GM21576 (cell line): ENCODE results near the gene SHC3.
"Not testable (repeated sequence)": the region's sequence is repeated elsewhere in the genome, so short reads cannot be mapped to it uniquely, and the experiment has no call there.

Experiments used
- ATAC-seq: cut with Tn5 transposase; IDR thresholded peaks from one replicate; pipeline ENCODE4 v1.9.1; 2021; ENCODE audit warnings: mild to moderate bottlenecking, moderate library complexity; ENCODE audit not compliant: unreplicated experiment

The SHC3 gene, protein sequence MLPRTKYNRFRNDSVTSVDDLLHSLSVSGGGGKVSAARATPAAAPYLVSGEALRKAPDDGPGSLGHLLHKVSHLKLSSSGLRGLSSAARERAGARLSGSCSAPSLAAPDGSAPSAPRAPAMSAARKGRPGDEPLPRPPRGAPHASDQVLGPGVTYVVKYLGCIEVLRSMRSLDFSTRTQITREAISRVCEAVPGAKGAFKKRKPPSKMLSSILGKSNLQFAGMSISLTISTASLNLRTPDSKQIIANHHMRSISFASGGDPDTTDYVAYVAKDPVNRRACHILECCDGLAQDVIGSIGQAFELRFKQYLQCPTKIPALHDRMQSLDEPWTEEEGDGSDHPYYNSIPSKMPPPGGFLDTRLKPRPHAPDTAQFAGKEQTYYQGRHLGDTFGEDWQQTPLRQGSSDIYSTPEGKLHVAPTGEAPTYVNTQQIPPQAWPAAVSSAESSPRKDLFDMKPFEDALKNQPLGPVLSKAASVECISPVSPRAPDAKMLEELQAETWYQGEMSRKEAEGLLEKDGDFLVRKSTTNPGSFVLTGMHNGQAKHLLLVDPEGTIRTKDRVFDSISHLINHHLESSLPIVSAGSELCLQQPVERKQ

GRCh38 chr9:89177944-89178829 lies at the start of gene SHC3:
Gene SHC3 (minus strand): TSS chr9:89178818. CDS start chr9:89178460, 358 bp downstream.
- no peak for ATAC-seq

DNA sequence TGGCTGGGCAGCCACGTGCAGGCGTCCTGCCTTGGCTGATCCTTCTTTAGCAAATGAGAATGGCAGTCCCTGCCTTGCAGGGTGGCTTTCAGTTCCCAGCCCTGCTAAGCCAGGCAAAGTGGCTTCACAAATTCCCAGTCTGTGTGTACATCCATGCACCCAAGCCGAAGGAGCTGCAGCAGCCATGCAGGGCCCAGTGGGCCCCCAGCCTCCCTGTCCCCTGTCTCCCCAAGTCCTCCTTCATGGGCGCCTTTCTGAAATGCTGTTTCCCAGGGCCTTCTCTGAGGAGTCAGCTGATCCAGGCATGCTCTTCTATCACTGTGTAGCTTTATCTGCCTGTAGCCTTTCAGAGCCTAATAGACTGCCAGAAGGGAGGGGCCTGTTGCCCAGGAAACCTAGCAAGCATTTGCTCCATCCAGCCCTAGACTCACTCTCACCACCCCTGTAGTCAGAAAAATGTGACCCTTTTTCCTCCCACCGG lies 47.4 kb upstream of the SHC3 start:
- ATAC-seq: no peak

GRCh38 chr9:89225587-89225986 lies 47.0 kb upstream of the SHC3 start:
- no peak for ATAC-seq

DNA sequence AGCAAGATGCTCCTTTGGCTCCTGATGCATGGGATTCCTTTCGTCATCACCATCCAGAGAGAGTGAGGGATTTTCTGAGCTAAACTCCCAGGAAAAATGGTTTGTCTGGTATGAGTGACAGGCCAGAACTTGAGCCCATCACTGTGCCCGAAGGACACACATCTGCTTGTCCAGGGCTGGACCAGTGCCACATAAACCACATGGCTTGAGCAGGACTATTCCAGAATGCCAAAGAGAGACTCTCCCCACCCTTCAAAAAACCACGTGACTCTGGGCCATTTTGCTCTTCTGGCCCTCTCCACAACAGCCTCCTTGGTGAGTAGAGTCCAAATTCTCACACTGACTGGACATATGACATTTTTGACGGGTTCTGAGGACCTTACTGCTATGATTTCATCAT lies 46.4 kb upstream of the SHC3 start:
- no peak for ATAC-seq

- no peak for ATAC-seq
These were observed 46.0 kb upstream of the SHC3 start for GRCh38 chr9:89224633-89225032.

DNA sequence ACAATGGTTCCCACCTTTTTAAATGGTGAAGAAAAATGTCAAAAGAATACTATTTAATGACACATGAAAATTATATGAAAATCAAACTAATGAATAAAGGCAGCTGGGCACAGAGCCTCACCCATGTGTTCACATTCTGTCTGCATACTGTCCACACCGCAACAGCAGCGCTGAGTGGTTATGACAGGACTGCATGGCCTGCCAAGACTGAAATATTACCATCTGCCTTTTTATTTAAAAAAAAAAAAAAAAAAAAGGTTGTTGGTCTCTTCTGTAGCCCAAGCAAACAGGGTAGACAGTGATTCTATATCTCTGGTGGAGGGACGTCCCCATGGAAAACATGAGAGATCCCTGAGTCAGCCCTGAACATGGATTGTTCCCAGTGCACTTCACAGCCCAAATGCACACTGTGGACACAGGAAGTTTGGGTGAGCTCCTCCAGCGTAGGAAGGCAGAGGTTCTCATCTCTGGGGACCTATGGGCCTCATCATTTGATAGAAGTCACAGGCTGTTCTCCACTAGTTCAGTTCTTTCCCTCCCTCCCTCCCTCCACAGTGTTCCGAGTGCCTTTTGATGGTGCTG lies 44.9 kb upstream of the SHC3 start:
- no peak for ATAC-seq

DNA sequence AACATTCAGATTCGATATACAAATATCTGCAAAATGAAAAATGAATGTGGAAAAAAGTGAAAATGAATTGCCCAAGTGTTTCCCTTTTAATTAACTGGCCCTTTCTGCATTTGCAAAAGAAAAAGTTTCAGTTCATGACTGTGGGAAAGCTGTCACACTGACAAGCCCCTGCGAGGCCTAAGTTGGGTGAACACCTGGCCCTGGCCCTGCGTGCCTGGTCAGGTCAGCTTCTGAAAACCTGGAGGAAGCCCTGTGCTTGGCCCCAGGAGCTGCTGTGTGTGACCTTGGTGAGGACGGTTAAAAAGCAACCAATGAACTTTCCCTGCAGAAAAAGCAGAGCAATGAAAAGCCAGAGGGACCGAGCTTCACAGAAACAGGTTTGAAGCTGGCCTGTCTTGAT lies 41.0 kb upstream of the SHC3 start:
- no peak for ATAC-seq

- no peak for ATAC-seq
These were observed 39.7 kb upstream of the SHC3 start for GRCh38 chr9:89218040-89218928.

DNA sequence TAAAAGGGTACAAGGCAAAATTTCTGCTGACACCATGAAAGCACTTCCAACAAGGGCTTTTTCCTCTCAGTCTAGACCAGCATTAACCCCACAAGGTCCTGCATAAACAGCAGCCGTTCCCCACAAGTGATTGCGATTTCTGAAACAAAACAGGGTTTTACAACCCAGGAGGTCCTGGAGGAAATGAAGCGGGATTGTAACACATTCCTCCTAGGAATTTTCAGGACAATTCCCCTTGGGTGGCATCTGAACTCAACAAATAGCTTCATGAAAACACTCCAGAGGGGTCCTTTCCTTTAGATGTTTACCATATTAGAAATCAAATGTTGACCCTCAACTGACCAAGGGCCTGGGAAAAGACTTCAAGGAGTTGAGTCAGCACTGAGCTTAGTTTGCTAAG lies 36.7 kb upstream of the SHC3 start:
- ATAC-seq: no peak

DNA sequence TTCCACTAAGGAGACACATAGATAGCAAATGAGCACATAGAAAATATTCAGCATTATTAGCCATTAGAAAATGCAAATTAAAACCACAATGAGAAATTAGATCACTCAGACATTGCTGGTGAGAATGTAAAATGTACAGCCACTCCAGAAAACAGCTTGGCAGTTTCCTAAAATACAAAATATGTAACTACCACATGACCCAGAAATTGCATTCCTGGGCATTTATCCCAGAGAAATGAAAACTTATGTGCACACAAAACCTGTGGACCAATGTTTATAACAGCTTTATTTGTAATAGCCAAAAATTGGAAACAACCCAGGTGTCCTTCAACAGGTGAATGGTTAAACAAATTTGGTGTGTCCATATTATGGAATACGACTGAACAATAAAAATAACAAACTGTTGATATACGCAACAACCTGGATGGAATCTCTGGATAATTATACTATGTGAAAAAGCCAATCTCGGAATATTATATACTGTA lies 34.8 kb upstream of the SHC3 start:
- ATAC-seq: no peak

DNA sequence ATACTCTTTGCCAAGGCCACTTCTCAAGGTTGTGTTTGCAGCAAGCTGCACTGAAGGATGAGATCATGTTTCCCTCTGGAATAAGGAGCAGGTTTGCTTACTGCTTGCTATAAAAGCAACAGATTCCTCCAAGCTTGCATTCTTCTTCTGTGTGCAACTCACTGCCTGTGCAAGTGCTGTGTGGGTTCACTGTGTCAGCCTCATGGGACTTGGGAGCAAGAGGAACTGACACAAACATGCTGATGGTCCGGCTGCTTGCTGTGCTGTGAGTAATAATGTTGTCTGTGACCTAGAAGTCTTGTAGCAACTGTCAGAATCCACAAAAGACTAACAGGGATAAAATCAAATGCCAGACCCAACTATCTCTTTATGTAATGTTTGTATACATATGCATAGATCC lies 33.6 kb upstream of the SHC3 start:
- no peak for ATAC-seq

DNA sequence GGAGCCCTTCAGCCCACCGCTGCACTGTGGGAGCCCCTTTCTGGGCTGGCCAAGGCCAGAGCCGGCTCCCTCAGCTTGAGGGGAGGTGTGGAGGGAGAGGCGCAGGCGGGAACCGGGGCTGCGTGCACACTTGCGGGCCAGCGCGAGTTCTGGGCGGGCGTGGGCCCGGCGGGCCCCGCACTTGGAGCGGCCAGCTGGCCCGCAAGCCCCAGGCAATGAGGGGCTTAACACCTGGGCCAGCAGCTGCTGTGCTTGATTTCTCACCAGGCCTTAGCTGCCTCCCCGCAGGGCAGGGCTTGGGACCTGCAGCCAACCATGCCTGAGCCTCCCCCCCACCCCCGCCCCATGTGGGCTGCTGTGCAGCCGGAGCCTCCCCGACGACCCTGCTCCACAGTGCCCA lies 30.7 kb upstream of the SHC3 start:
- ATAC-seq: not testable (repeated sequence)

DNA sequence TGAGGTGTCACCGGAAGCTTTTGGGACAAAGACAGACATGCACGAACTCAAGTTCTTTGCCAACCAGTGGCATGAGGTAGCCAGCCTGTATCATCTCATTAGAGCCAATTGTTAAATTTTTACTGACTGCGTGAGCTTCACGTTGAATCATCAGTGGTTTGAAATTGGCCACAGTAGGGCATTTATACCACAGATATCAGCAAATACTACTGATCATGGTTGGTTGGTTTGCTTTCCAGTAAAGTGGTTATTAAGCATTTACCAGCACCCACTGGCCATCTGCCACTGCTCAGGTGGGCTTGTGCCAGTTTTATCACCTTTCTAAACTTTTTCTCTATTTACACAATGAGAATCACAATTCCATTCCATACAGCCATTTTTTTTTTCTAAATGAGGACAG lies 28.4 kb upstream of the SHC3 start:
- no peak for ATAC-seq

DNA sequence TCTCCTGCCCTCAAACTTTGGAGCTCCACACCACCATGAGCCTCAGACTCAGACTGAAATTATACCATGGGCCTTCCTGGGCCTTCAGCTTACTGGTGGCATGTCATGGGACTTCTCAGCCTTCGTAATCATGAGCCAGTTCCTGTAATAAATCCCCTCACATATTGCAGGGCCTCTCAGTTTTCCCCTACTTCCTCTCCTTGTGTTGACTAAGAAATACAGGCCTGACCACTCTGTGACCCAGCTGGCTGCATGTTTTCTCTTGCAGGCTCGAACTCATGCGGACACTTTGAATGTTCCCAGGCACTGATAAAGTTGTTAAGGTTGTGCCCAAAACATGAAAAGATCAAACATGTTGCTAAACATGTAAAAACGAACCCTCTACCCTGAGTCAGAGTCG lies 26.2 kb upstream of the SHC3 start:
- no peak for ATAC-seq

GRCh38 chr9:89195131-89195797 lies 16.6 kb upstream of the SHC3 start:
- no peak for ATAC-seq

GRCh38 chr9:89194421-89195130 lies 16.0 kb upstream of the SHC3 start:
- ATAC-seq: no peak

- ATAC-seq: no peak
These were observed 12.4 kb upstream of the SHC3 start for GRCh38 chr9:89191004-89191403.

DNA sequence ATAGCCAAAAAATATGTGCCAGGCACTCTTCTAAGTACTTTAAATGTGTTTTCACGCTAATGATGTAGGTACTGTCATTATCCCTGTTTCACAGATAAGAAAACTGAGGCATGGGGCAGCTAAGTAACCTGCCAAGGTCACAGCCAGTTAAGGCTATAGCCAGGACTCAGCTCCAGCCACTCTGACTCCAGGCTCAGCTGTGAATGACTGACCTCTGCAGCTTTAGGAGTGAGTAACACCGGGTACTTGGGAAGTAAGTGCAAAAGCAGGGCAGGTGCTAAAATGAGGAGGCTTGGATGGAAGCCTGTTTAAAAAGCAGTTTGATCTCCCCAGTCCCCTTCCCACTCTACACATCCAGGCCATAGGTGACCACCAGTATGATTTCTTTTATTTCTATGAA lies 10.6 kb upstream of the SHC3 start:
- no peak for ATAC-seq

DNA sequence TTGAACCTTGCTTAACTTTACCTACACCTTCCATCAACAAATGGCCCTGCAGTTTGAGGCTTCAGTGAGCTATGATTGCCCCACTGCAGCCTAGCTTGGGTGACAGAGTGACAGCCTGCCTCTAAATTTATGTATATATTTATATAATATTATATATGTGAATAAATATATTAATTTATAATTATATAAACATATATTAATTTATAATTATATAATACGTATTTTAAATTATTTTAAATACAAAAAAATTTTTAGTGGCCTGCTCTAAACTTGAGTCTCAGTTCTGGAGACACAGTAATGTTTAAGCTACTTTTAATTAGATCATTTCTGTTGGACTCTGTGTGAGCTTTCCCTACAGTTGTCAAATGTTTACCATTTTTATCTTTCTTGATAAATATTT lies 9.3 kb upstream of the SHC3 start:
- no peak for ATAC-seq
